ENCODE results near the gene CLIC3. TPM values are rescaled to one million over a fixed set of nuclear protein-coding genes. Genes with fewer than 3 reads are reported as not detected.
A peak's percentile ranks its signal among the peaks of the same experiment; 100 is the strongest.

The CLIC3 gene
- total and polyA plus RNA-seq, 11 donors: 1.5 to 16.7 (median 5.0) TPM

DNA sequence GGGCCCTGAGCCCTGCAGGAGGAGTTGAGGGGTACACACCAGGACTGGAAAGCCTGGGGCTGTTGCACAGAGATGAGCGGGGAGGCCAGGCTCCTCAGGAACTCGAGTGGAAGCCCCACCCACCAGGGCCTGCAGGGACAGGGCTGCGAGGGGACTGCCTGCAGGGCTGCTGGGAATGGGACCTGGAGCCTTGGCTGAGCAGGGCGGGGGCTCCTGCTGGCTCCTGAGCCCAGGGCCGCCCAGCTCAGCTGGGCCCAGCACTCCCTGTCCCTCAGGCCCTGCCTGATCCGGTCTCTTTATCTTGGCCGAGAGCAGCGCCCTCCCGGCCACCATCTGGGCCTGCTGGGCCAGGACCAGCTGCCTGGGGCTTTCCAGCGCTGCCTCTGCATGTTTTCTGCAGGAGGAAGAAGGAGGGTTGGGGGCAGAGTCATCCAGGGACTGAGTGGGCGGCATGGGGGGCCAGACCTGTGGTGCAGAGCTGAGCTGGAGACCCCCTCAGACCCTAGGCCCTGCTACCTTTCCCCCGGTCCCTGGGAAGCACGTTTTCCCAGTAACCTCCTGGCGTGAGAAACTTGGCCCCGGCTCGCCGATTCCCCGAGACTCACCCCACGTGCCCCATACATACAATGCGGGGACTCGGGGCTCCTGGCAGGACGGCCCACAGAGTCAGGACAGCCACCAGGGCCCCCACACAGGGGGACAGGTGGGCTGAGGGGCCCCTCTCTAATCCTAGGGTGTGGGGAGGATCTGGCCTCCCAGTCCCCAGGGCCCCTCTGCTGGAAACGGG is 34.9 kb downstream of the CLIC3 start:
- Histone ChIP-seq H3K27me3 (no peaks in the 10 kb centered on the region), H3K9me3 (no peaks in the 10 kb centered on the region), H3K4me1 (peaks cover 4 to 44% (median 28%) of the 10 kb centered on the region in 12 donors), H3K4me3 (no peak overlapping the region), H3K27ac (peak overlapping the region in 8 of 12 donors; percentile 1 to 60 (median 32)), H3K36me3 (no peaks in the 10 kb centered on the region)
- DNase-seq: peak in 2 of 5 donors; percentile 70 to 79
- WGBS, 4 donors: 47 to 75% (median 66%) methylated on average over 9 to 23 of the region's 23 CpGs
- TF ChIP-seq, protein P1, sequence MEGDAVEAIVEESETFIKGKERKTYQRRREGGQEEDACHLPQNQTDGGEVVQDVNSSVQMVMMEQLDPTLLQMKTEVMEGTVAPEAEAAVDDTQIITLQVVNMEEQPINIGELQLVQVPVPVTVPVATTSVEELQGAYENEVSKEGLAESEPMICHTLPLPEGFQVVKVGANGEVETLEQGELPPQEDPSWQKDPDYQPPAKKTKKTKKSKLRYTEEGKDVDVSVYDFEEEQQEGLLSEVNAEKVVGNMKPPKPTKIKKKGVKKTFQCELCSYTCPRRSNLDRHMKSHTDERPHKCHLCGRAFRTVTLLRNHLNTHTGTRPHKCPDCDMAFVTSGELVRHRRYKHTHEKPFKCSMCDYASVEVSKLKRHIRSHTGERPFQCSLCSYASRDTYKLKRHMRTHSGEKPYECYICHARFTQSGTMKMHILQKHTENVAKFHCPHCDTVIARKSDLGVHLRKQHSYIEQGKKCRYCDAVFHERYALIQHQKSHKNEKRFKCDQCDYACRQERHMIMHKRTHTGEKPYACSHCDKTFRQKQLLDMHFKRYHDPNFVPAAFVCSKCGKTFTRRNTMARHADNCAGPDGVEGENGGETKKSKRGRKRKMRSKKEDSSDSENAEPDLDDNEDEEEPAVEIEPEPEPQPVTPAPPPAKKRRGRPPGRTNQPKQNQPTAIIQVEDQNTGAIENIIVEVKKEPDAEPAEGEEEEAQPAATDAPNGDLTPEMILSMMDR (IDR thresholded peaks at IDR 0.05): no peak
- TF ChIP-seq POLR2A (IDR thresholded peaks at IDR 0.05): no peak
- intact Hi-C loops (cut with DNase I): no loop called here
- peak; percentile 55 to 86 (median 78) for ATAC-seq

DNA sequence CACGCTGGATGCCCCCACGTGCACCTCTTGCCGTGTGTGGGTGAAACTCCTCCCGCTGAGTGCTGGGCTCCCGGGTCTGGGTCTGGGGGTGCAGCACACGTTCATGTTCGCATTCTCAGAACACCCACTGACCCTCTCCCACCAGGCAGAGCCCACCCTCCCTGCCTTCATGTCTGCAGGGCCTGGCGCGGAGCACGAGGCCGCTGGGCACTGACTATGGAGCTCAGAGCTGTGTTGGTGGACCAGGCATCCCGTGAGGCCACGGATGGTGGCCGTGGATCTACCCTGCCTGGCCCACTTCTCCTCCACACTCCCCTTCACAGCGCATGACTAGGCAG is 35.5 kb downstream of the CLIC3 start:
- no peak for ATAC-seq
- Histone ChIP-seq H3K9me3 (no peaks in the 10 kb centered on the region), H3K4me1 (peaks cover 4 to 38% (median 23%) of the 10 kb centered on the region in 12 donors), H3K36me3 (no peaks in the 10 kb centered on the region), H3K27me3 (no peaks in the 10 kb centered on the region), H3K27ac (peak overlapping the region in 5 of 12 donors; percentile 8 to 60 (median 39)), H3K4me3 (no peak overlapping the region)
- intact Hi-C loops (cut with DNase I): no loop called here
- TF ChIP-seq, protein P1 (IDR thresholded peaks at IDR 0.05): no peak
- no peak for TF ChIP-seq POLR2A (IDR thresholded peaks at IDR 0.05)
- DNase-seq: no peak
- 88 to 90% (median 89%) methylated on average over 12 to 15 of the region's 15 CpGs for WGBS, 4 donors

DNA sequence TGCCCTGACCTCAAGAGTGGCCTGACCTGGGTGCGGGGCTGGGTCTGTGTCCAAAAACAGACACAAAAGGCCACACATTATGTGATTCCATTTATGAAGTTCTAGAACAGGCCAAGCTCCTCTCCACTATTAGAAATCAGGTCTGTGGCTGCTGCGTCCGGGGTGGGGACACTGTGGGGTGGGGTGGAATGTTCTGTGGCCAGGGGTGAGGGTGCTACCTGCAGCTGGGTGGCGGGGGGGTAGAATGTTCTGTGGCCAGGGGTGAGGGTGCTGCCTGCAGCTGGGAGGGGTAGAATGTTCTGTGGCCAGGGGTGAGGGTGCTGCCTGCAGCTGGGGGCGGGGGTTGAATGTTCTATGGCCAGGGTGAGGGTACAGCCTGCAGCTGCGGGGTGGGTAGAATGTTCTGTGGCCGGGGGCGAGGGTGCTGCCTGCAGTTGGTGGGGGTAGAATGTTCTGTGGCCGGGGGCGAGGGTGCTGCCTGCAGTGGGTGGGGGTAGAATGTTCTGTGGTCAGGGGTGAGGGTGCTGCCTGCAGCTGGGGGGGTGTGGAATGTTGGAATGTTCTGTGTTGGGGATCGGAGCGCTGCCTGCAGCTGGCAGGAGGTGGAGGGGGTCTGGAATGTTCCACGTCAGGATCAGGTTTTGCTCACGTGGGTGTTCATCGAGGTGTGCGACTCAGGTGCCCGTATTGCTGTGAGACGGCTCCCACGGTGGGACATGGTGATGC is 36.0 kb downstream of the CLIC3 start:
- H3K9me3 ChIP-seq: no peaks in the 10 kb centered on the region
- H3K4me3 ChIP-seq: no peak overlapping the region
- 77 to 89% (median 80%) methylated on average over 17 to 19 of the region's 19 CpGs for WGBS, 4 donors
- TF ChIP-seq, protein P1 (IDR thresholded peaks at IDR 0.05): no peak
- TF ChIP-seq POLR2A (IDR thresholded peaks at IDR 0.05): no peak
- intact Hi-C loops (cut with DNase I): no loop called here
- no peaks in the 10 kb centered on the region for H3K36me3 ChIP-seq
- H3K27me3 ChIP-seq: no peaks in the 10 kb centered on the region
- peak overlapping the region in 1 of 12 donors; percentile 60 for H3K27ac ChIP-seq
- DNase-seq (no peak), ATAC-seq (no peak)
- H3K4me1 ChIP-seq: peaks cover 4 to 35% (median 21%) of the 10 kb centered on the region in 12 donors
